HG02870 (cell line): ENCODE data around the gene RAET1E.
"Not testable (repeated sequence)": the region's sequence is repeated elsewhere in the genome, so short reads cannot be mapped to it uniquely, and the experiment has no call there.

Experiments used
- ATAC-seq: cut with Tn5 transposase; IDR thresholded peaks from one replicate; pipeline ENCODE4 v1.9.1; 2021; ENCODE audit warnings: mild to moderate bottlenecking, moderate library complexity; ENCODE audit not compliant: unreplicated experiment

RAET1E gene

GRCh38 chr6:149863698-149864577 is 34.0 kb downstream of the RAET1E start, which contains the start of gene LRP11:
Gene LRP11 (minus strand): TSS chr6:149864359. CDS start chr6:149864020, 339 bp downstream.
- peak; percentile 79 for ATAC-seq

- no peak for ATAC-seq
Measured at GRCh38 chr6:149862922-149863697, 34.8 kb downstream of the RAET1E start.

- not testable (repeated sequence) for ATAC-seq
Measured at GRCh38 chr6:149862424-149862738, 35.5 kb downstream of the RAET1E start.

GRCh38 chr6:149861603-149862423 is 36.1 kb downstream of the RAET1E start:
- no peak for ATAC-seq

DNA sequence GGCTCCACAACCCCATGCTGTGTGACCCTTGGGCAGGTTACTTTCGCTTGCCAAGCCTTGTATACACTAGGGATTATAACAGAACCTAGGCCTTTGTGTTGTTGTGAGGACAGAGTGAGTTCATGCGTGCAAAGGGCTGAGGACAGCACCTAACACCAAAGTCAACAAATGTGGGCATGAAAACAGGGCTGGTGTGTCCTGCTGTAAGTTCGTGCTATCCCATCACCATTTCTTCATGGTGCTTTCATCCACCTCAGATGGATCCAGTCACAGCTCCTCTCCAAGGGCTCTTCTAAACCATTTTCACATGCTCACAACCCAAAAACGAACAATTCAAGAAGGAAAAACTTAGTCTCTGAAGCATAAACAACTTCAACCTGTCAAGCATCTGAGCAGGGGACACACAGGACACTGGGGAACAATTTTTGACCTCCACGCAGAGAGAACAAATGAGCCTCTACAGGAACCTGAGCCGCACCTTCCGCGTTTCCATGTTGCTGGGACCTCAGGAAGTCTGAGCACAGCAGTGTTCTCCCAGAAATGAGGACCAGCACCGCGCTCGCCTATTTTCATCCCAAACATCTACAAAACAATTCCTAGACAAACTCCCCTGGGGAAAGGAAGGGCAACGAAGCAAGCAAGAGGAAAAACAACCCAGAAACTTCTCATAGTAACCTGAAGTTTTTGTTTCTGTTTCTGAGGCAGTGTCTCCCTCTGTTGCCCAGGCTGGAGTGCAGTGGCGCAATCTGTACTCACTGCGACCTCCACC is 36.9 kb downstream of the RAET1E start:
- no peak for ATAC-seq

DNA sequence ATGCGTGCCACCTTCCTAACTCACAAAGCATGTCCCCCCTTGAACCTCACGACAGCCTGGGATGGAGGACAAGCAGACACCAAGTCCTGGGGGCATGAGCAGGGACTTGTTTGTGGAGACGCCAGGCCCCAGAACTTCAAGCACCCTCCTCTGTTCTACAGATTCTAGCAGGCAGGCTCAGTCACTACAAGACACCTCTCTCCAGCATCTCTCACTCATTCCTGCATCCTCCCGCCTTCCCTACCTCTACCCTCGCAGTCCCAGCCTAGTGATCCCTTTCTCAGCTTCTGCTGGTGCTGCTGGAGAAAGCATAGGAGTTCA is 37.4 kb downstream of the RAET1E start:
- ATAC-seq = no peak

DNA sequence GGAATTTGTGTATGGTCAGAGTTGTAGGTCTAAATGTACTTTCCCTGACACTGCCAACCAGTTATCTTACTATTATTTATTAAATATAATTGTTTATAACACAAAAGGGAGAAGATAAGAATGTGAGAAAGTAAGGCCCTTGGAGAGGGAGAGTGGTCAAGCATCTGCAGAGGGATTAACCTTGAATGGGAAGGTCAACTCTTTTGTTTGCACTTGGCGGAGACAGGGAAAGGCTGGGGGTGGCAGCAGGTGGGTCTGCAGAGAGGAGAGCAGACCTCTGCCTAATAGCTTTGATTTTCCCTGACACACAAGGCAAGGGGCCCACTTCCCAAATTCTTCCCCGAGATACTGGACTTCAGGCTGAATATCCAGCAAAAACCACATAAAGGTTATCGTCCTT is 38.0 kb downstream of the RAET1E start:
- no peak for ATAC-seq

- ATAC-seq = no peak
Measured at GRCh38 chr6:149859368-149859767, 38.5 kb downstream of the RAET1E start.

GRCh38 chr6:149857541-149857940 is 40.4 kb downstream of the RAET1E start:
- no peak for ATAC-seq

- no peak for ATAC-seq
Measured at GRCh38 chr6:149856256-149856994, 41.5 kb downstream of the RAET1E start.

DNA sequence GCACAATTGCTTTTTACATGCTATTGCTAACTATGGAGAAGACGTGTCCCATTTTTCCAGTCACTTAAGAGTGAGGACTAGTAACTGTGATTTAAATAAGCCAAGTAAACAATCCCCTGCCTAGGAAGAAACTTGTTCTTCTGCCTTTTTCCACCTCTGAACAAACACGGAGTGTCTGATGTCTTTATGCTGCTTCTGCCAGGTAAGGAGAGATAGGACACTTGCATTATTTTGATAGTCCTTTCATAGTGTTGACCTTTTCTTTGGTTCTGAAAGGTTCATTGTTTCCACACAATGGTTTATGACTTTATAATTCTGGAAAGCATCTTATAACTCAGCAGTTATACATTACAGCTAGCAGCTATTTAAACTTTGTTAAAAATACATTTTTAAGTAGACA is 42.2 kb downstream of the RAET1E start:
- no peak for ATAC-seq

DNA sequence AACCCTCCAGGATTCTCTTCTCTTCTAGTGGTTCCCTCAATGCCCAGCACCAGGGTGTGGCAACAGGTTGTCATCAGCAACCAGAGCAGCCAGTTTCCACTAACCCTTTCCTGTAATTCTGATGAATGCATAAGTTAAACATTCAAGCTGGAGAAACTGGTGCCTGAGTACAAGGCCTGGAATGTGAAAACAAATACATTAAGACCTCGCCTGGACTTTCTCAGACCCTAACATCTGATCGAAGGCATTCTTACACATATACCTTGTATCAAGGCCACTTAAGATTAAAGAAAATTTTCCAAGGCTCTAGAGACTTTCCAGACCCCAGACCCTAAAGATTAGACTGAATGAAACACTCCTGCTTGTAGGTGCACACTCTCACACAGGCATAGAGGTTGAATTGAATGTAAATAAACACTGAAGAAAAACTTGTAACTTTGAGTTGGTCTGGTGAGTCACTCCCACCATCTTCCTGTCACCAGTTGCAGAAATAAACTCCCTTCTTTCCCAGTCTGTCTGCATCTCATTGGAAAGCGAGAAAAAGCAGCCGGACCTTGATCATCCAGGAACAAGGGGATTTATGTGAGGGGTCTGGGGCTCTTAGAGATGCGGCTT is 42.8 kb downstream of the RAET1E start:
- ATAC-seq = no peak

GRCh38 chr6:149854532-149854931 is 43.4 kb downstream of the RAET1E start:
- no peak for ATAC-seq

DNA sequence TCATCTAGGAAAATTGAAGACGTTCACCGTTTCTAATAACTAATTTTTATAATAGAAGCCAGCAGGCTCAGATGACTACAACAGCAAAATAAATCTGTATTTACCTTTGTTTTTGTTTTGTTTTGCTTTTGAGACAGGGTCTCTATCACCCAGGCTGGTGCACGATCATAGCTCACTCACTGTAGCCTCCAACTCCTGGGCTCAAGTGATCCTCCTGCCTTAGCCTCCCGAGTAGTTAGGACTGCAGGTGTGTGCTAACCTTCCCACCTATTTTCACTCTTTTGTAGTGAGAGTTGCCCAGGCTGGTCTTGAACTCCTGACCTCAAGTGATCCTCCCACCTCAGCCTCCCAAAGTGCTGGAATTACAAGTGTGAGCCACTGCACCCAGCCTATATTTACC is 43.9 kb downstream of the RAET1E start:
- not testable (repeated sequence) for ATAC-seq

DNA sequence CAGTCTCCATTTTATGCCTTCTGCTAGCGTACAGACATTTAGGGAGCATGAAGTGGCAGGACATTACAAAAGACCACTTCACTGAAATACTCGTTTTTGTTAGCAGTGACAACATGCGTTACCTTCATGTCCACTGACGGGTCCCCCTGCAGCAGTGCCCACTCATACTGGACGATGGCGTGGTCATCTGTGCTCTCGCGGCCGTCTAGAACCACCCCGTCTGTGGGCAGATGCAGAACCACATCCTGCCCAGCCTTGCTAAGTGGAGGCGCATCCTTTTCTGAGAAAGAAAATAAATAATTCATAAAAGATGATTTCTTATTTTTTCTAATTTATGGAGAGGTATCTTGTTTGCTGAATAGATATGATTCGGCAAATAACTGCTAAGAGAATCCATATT is 45.0 kb downstream of the RAET1E start:
- ATAC-seq = no peak

- ATAC-seq = no peak
Measured at GRCh38 chr6:149852180-149852579, 45.7 kb downstream of the RAET1E start.

GRCh38 chr6:149851461-149852110 is 46.3 kb downstream of the RAET1E start:
- no peak for ATAC-seq

DNA sequence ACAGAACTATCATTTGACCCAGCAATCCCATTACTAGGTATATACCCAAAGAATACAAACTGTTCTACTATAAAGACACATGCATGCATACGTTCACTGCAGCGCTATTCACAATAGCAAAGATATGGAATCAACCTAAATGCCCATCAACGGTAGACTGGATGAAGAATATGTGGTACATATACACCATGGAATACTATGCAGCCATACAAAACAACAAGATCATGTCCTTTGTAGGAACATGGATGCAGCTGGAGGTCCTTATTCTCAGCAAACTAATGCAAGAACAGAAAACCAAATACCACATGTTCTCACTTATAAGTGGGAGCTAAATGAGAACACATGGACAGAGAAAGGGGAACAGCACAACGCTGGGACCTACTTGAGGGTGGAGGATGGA is 49.6 kb downstream of the RAET1E start:
- ATAC-seq = not testable (repeated sequence)
